AG04450 (cell line): ENCODE measurements around the gene NSRP1. TPM values are rescaled to one million over a fixed set of nuclear protein-coding genes. Genes with fewer than 3 reads are reported as not detected.

Source experiments
- CTCF ChIA-PET: fragments of 300-600, 350-600 bp; formaldehyde crosslinking; extraction: SDS; loops from one replicate; lab custom pipeline; 2022; ENCODE audit warnings: antibody characterized with exemption, inconsistent platforms; lab: Charles Lee
- POLR2A ChIA-PET: fragments of 350-600 bp; formaldehyde crosslinking; extraction: SDS; loops from one replicate; lab custom pipeline; 2021; ENCODE audit warnings: antibody characterized with exemption, inconsistent platforms; lab: Yijun Ruan, JAX
- DNase-seq: peaks from one replicate; pipeline ENCODE4 v3.0.0-alpha.2; 2011; ENCODE audit warnings: low read depth, low spot score
- H3K27ac ChIP-seq: one replicate; pipeline ENCODE4 v1.5.1; 2012; ENCODE audit warnings: low read depth, low read length, control low read depth
- H3K27me3 ChIP-seq: one replicate; pipeline ENCODE4 v1.6.0; 2012; ENCODE audit warnings: low read length; ENCODE audit not compliant: control insufficient read depth, insufficient read depth
- H3K4me3 ChIP-seq: 2 replicates; pipeline ENCODE4 v1.5.1; 2011; ENCODE audit warnings: mild to moderate bottlenecking, low read depth, low read length, control low read depth
- H3K9me3 ChIP-seq: 2 replicates; pipeline ENCODE4 v1.5.1; 2012; ENCODE audit warnings: low read length; ENCODE audit not compliant: control insufficient read depth, insufficient read depth
- CTCF ChIP-seq: IDR thresholded peaks from 2 replicates; pipeline ENCODE4 v1.5.1; 2011; ENCODE audit warnings: low read depth, low read length, control low read depth, inconsistent platforms
- polyA plus RNA-seq: library from polyadenylated mRNA; depleted of rRNA; stranded (reverse); fragments of >200 nt; gene quantifications from 2 replicates; pipeline ENCODE4 v1.2.3, GENCODE V29; 2011

Gene NSRP1
- polyA plus RNA-seq, 1 experiment = 18.6 TPM

- no peaks in the 10 kb centered on the region; the same call in 1 of the 2 replicates for H3K9me3 ChIP-seq
- H3K27ac ChIP-seq = peak overlapping the region; percentile 11
- no peak for DNase-seq
- no peak for TF ChIP-seq CTCF
- ChIA-PET CTCF (interaction anchor here (1.1 to 1.4 kb wide), 2 partner anchors 22 to 44 kb away, joined by 3 to 4 read pairs; no protein-coding TSS in a partner anchor), POLR2A (no interaction called here)
- no peak overlapping the region for H3K4me3 ChIP-seq
- no peaks in the 10 kb centered on the region for H3K27me3 ChIP-seq
Measured at GRCh38 chr17:30148376-30148775, 31.8 kb downstream of the NSRP1 start.

DNA sequence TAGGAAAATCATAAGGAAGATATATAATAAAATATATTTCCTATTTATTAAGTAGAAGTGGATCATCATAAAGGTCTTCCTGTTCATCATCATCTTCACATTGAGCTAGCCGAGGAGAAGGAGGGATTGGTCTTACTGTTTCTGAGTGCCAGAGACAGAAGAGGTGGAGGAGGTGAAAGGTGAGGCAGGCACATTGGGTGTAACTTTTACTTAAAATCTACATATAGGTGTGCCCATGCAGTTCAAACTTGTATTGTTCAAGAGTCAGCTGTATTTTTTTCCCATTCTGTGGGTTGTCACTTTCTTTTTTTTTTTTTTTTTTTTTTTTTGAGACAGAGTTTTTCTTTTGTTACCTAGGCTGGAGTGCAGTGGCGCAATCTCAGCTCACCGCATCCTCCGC, 34.9 kb downstream of the NSRP1 start:
- no peak for TF ChIP-seq CTCF
- H3K27ac ChIP-seq = no peak overlapping the region
- no peaks in the 10 kb centered on the region; the same call in 1 of the 2 replicates for H3K9me3 ChIP-seq
- no peak overlapping the region for H3K4me3 ChIP-seq
- DNase-seq = no peak
- CTCF ChIA-PET = interaction anchor here (0.7 to 1.4 kb wide), 3 partner anchors 16 to 325 kb away, joined by 3 read pairs; partner anchors contain the start of gene GOSR1
- POLR2A ChIA-PET = no interaction called here
- no peaks in the 10 kb centered on the region for H3K27me3 ChIP-seq

- CTCF ChIA-PET = interaction anchor here (0.6 kb wide), 1 partner anchor 808 kb away, joined by 3 read pairs; no protein-coding TSS in a partner anchor
- H3K27me3 ChIP-seq = no peaks in the 10 kb centered on the region
- no peak overlapping the region for H3K27ac ChIP-seq
- DNase-seq = no peak
- no peak overlapping the region for H3K4me3 ChIP-seq
- TF ChIP-seq CTCF = no peak
- POLR2A ChIA-PET = no interaction called here
- H3K9me3 ChIP-seq = no peaks in the 10 kb centered on the region
Measured at GRCh38 chr17:30153463-30153862, 36.8 kb downstream of the NSRP1 start.

- peaks cover 3% of the 10 kb centered on the region for H3K9me3 ChIP-seq
- no peaks in the 10 kb centered on the region for H3K27me3 ChIP-seq
- no peak overlapping the region for H3K27ac ChIP-seq
- TF ChIP-seq CTCF = no peak
- ChIA-PET CTCF (no interaction called here), POLR2A (no interaction called here)
- H3K4me3 ChIP-seq = no peak overlapping the region
- no peak for DNase-seq
Measured at GRCh38 chr17:30155389-30155788, 38.8 kb downstream of the NSRP1 start.

DNA sequence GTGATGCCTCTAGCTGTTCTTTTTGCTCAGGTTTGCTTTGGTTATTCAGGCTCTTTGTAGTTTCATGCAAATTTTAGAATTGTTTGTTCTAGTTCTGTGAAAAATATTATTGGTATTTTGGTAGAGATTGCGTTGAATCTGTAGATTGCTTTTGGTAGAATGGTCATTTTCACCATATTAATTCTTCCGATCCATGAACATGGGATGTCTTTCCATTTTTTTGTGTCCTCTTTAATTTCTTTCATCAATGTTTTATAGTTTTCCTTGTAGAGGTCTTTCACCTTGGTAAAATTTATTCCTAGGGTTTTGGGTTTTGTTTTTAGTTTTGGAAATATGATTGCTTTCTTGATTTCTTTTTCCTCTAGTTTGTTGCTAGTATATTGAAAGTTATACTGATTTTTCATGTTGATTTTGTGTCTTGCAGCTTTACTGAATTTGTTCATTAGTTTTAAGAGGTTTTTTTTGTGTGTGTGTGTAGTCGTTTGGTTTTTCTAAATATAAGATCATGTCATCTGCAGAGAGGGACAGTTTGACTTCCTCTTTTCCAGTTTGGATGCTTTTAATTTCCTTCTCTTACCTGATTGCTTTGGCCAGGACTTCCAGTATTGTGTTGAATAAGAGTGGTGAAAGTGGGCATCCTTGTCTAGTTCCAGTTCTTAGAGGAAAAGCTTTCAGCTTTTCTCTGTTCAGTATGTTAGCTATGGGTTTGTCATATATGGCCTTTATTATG, 42.4 kb downstream of the NSRP1 start:
- no peak overlapping the region for H3K4me3 ChIP-seq
- CTCF ChIA-PET = no interaction called here

More for the DNA sequence above, 42.4 kb downstream of the NSRP1 start:
- no peak for TF ChIP-seq CTCF
- H3K9me3 ChIP-seq = peaks cover 3% of the 10 kb centered on the region
- H3K27me3 ChIP-seq = no peaks in the 10 kb centered on the region
- POLR2A ChIA-PET = no interaction called here
- no peak for DNase-seq
- H3K27ac ChIP-seq = no peak overlapping the region
